ENCODE data around the gene CCDC201.

DNA sequence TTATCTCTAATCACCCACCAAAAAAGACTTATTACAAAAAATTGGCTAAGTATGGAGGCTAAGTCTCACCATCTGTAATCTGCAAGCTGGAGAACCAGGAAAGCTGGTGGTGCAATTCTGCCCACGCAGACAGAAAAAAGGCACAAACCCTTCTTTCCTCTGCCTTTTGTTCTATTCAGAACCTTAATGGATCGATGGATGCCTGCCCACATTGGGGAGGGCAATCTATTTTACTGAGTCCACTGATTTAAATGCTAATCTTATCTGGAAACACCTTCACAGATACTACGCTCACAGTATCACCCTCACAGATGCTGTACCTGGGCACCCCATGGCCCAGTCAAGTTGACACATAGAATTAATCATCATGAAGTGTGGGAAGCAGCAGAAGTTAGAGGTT, 38.0 kb upstream of the CCDC201 start:
- TF ChIP-seq, protein P1, sequence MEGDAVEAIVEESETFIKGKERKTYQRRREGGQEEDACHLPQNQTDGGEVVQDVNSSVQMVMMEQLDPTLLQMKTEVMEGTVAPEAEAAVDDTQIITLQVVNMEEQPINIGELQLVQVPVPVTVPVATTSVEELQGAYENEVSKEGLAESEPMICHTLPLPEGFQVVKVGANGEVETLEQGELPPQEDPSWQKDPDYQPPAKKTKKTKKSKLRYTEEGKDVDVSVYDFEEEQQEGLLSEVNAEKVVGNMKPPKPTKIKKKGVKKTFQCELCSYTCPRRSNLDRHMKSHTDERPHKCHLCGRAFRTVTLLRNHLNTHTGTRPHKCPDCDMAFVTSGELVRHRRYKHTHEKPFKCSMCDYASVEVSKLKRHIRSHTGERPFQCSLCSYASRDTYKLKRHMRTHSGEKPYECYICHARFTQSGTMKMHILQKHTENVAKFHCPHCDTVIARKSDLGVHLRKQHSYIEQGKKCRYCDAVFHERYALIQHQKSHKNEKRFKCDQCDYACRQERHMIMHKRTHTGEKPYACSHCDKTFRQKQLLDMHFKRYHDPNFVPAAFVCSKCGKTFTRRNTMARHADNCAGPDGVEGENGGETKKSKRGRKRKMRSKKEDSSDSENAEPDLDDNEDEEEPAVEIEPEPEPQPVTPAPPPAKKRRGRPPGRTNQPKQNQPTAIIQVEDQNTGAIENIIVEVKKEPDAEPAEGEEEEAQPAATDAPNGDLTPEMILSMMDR (IDR thresholded peaks at IDR 0.05) = no peak
- TF ChIP-seq POLR2AphosphoS5 (IDR thresholded peaks at IDR 0.05; ENCODE audit: low read depth, low read length) (no peak), SIN3A (IDR thresholded peaks at IDR 0.05; ENCODE audit: borderline replicate concordance, insufficient read depth, low read depth, low read length) (no peak)

Data from Panc1 (cell line).